Measurements from ENCODE around the gene SP9. TPM values are rescaled to one million over a fixed set of nuclear protein-coding genes. Genes with fewer than 3 reads are reported as not detected.

The SP9 gene
- total RNA-seq, 4 donors from 2014 or later, result not detected

GRCh38 chr2:174341995-174342685 is 7.4 kb downstream of the SP9 start:
- Histone ChIP-seq H3K27me3 (peaks cover 62 to 74% of the 10 kb centered on the region in 2 donors), H3K4me1 (peaks cover 0 to 6% of the 10 kb centered on the region in 2 donors), H3K4me3 (no peak overlapping the region), H3K27ac (no peak overlapping the region), H3K36me3 (no peaks in the 10 kb centered on the region), H3K9me3 (no peaks in the 10 kb centered on the region)
- TF ChIP-seq POLR2A (IDR thresholded peaks at IDR 0.05), result no peak
- TF ChIP-seq CTCF (IDR thresholded peaks at IDR 0.05), result no peak
- DNase-seq, result peak in 1 of 2 donors; percentile 23
- intact Hi-C loops (cut with DNase I; ENCODE audit: low total_unique reads), result loop anchor here (5.0 kb wide), 1 partner anchor 940 kb away; no protein-coding TSS in a partner anchor

GRCh38 chr2:174342686-174343342 is 8.1 kb downstream of the SP9 start:
- H3K27ac ChIP-seq, result no peak overlapping the region
- no peaks in the 10 kb centered on the region for H3K9me3 ChIP-seq
- TF ChIP-seq POLR2A (IDR thresholded peaks at IDR 0.05) (no peak), CTCF (IDR thresholded peaks at IDR 0.05) (no peak)
- peaks cover 57 to 70% of the 10 kb centered on the region in 2 donors for H3K27me3 ChIP-seq
- no peaks in the 10 kb centered on the region for H3K36me3 ChIP-seq
- H3K4me3 ChIP-seq, result no peak overlapping the region
- DNase-seq, result no peak
- intact Hi-C loops (cut with DNase I; ENCODE audit: low total_unique reads), result loop anchor here (5.0 kb wide), 1 partner anchor 941 kb away; no protein-coding TSS in a partner anchor
- peaks cover 0 to 4% of the 10 kb centered on the region in 2 donors for H3K4me1 ChIP-seq

GRCh38 chr2:174343343-174343622 is 8.5 kb downstream of the SP9 start:
- Histone ChIP-seq H3K9me3 (no peaks in the 10 kb centered on the region), H3K4me1 (peaks cover 0 to 4% of the 10 kb centered on the region in 2 donors), H3K27ac (no peak overlapping the region), H3K27me3 (peaks cover 52 to 65% of the 10 kb centered on the region in 2 donors), H3K4me3 (no peak overlapping the region), H3K36me3 (no peaks in the 10 kb centered on the region)
- TF ChIP-seq POLR2A (IDR thresholded peaks at IDR 0.05), result no peak
- TF ChIP-seq CTCF (IDR thresholded peaks at IDR 0.05), result no peak
- intact Hi-C loops (cut with DNase I; ENCODE audit: low total_unique reads), result loop anchor here (5.0 kb wide), 1 partner anchor 941 kb away; no protein-coding TSS in a partner anchor
- DNase-seq, result no peak

- Histone ChIP-seq H3K4me3 (no peak overlapping the region), H3K36me3 (no peaks in the 10 kb centered on the region), H3K4me1 (peaks cover 0 to 4% of the 10 kb centered on the region in 2 donors), H3K9me3 (no peaks in the 10 kb centered on the region), H3K27me3 (peaks cover 47 to 60% of the 10 kb centered on the region in 2 donors), H3K27ac (no peak overlapping the region)
- TF ChIP-seq CTCF (IDR thresholded peaks at IDR 0.05) (no peak), POLR2A (IDR thresholded peaks at IDR 0.05) (no peak)
- DNase-seq, result no peak
- intact Hi-C loops (cut with DNase I; ENCODE audit: low total_unique reads), result loop anchor here (5.0 kb wide), 1 partner anchor 942 kb away; no protein-coding TSS in a partner anchor
These were observed 9.1 kb downstream of the SP9 start for GRCh38 chr2:174343623-174344455.
